ENCODE data around the gene RAB20. TPM values are rescaled to one million over a fixed set of nuclear protein-coding genes. Genes with fewer than 3 reads are reported as not detected.

RAB20 gene
- total RNA-seq, 1 experiment from 2014 or later = 1.7 TPM

DNA sequence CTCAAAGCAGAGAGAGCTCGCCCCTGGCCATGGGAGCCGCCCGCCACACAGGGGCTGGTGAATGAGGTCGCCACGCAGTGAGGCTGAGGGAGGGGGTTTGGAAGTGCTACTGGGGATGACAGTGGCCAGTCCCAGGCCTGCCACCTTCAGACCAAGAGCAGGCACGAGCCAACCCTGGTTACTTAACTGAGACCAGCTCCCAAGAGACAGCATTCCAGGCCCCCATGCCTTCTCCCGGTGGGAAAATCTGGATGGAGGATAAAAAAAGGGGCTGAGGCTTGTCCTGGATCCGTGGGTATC lies 43.3 kb downstream of the RAB20 start:
- Mint-ChIP-seq H3K36me3 (ENCODE audit: insufficient read depth, unreplicated experiment) (no peaks in the 10 kb centered on the region), H3K27me3 (ENCODE audit: insufficient read depth, unreplicated experiment) (no peaks in the 10 kb centered on the region), H3K4me3 (ENCODE audit: unreplicated experiment) (no peak overlapping the region), H3K9me3 (ENCODE audit: unreplicated experiment) (no peaks in the 10 kb centered on the region), H3K27ac (ENCODE audit: low read depth, unreplicated experiment) (no peak overlapping the region), H3K4me1 (ENCODE audit: insufficient read depth, unreplicated experiment) (peaks cover 5% of the 10 kb centered on the region)
- ChIA-PET CTCF (interaction anchor here (0.6 kb wide), 1 partner anchor 10 kb away, joined by 3 read pairs; no protein-coding TSS in a partner anchor), POLR2A (interaction anchor here (0.7 kb wide), 1 partner anchor 39 kb away, joined by 3 read pairs; no protein-coding TSS in a partner anchor)
- BruUV-seq (replicated peaks) = no TSS peak
- DNase-seq (ENCODE audit: unreplicated experiment) = no peak
- intact Hi-C loops (cut with micrococcal nuclease) = no loop called here
- TF ChIP-seq, protein P1, sequence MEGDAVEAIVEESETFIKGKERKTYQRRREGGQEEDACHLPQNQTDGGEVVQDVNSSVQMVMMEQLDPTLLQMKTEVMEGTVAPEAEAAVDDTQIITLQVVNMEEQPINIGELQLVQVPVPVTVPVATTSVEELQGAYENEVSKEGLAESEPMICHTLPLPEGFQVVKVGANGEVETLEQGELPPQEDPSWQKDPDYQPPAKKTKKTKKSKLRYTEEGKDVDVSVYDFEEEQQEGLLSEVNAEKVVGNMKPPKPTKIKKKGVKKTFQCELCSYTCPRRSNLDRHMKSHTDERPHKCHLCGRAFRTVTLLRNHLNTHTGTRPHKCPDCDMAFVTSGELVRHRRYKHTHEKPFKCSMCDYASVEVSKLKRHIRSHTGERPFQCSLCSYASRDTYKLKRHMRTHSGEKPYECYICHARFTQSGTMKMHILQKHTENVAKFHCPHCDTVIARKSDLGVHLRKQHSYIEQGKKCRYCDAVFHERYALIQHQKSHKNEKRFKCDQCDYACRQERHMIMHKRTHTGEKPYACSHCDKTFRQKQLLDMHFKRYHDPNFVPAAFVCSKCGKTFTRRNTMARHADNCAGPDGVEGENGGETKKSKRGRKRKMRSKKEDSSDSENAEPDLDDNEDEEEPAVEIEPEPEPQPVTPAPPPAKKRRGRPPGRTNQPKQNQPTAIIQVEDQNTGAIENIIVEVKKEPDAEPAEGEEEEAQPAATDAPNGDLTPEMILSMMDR (IDR thresholded peaks at IDR 0.05; ENCODE audit: unreplicated experiment) = no peak

DNA sequence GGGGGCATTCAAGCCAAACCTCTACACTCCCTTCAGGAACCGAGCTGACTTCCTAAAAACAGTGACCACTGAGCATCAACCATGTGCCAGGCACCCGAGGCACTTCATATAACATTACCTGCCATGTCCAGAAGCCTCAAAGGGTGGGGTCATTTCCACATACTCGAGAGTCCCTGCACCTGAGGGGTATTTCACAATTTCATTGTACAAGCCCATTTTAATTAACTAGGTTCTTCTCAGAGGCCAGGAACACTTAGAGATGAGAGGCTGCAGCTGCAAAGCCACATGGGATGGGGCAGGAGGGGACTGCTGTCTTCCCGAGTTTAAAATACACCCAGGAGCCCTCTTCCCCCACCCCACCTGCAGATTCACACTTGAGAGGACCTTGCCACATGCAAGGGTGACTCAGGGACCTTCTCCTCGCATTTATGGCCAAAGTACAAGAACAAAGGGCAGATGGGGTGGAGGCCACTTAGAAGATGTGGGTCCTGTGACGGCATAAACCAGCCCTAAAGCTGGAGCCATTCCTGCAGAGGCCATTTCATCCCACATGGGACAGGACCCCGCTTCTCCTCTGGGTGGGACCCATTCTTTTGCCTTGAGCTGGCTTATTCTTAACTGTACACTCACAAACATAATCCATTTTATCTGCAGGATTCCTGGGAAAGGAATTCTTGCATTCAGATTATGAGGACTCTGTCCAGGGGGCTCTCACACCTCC lies 43.9 kb downstream of the RAB20 start:
- Mint-ChIP-seq H3K4me1 (ENCODE audit: insufficient read depth, unreplicated experiment) (peaks cover 5% of the 10 kb centered on the region), H3K27me3 (ENCODE audit: insufficient read depth, unreplicated experiment) (no peaks in the 10 kb centered on the region), H3K36me3 (ENCODE audit: insufficient read depth, unreplicated experiment) (no peaks in the 10 kb centered on the region), H3K4me3 (ENCODE audit: unreplicated experiment) (no peak overlapping the region), H3K9me3 (ENCODE audit: unreplicated experiment) (no peaks in the 10 kb centered on the region), H3K27ac (ENCODE audit: low read depth, unreplicated experiment) (no peak overlapping the region)
- no TSS peak for BruUV-seq (replicated peaks)
- TF ChIP-seq, protein P1 (IDR thresholded peaks at IDR 0.05; ENCODE audit: unreplicated experiment) = no peak
- DNase-seq (ENCODE audit: unreplicated experiment) = peak; percentile 59
- intact Hi-C loops (cut with micrococcal nuclease) = no loop called here
- POLR2A ChIA-PET = interaction anchor here (0.7 kb wide), 1 partner anchor 39 kb away, joined by 3 read pairs; no protein-coding TSS in a partner anchor
- CTCF ChIA-PET = interaction anchor here (0.6 kb wide), 1 partner anchor 9 kb away, joined by 3 read pairs; no protein-coding TSS in a partner anchor

DNA sequence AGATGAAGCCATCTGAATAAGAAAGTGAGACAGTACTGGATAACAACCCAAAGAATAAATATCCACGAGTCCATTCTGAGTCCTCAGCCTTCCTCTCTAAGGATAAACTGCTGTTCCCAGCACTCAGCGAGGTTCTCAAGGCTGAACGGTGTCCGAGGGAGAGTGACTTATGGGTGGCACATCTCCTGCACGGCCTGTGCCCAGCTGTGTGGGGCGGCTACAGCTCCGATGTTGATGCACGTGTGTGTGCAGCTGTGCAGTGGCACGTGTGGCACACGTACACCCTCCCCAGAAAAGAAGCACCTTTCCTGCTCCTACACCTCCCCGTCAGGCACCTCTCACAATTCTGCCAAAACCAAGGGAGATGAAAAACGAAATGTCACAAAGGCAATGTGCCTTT lies 45.0 kb downstream of the RAB20 start:
- Mint-ChIP-seq H3K27ac (ENCODE audit: low read depth, unreplicated experiment) (no peak overlapping the region), H3K27me3 (ENCODE audit: insufficient read depth, unreplicated experiment) (no peaks in the 10 kb centered on the region), H3K4me1 (ENCODE audit: insufficient read depth, unreplicated experiment) (peaks cover 5% of the 10 kb centered on the region), H3K9me3 (ENCODE audit: unreplicated experiment) (no peaks in the 10 kb centered on the region), H3K4me3 (ENCODE audit: unreplicated experiment) (no peak overlapping the region), H3K36me3 (ENCODE audit: insufficient read depth, unreplicated experiment) (no peaks in the 10 kb centered on the region)
- intact Hi-C loops (cut with micrococcal nuclease) = no loop called here
- POLR2A ChIA-PET = no interaction called here
- CTCF ChIA-PET = interaction anchor here (0.7 kb wide), 1 partner anchor 11 kb away, joined by 3 read pairs; no protein-coding TSS in a partner anchor
- TF ChIP-seq, protein P1 (IDR thresholded peaks at IDR 0.05; ENCODE audit: unreplicated experiment) = no peak
- DNase-seq (ENCODE audit: unreplicated experiment) = no peak
- no TSS peak for BruUV-seq (replicated peaks)

DNA sequence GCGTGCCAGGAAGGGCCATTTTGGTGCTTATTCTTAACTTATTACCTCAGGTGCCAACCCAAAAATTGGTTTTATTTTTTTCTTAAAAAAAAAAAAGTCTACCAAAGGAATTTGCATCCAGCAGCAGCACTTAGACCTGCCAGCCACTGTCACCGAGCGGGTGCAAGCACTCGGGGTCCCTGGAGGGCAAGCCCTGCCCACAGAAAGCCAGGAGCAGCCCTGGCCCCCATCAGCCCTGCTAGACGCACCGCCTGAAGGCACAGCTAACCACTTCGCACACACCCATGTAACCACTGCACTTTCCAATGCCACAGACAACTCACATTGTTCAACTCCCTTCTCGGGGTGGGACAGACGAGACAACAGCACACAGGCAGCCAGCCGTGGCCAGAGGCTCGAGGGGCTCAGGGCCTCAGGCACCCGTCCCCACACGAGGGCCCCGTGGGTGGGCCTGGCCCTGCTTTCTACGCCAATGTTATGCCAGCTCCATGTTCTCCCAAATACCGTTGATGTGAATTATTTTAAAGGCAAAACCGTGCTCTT lies 49.3 kb downstream of the RAB20 start:
- H3K27me3 Mint-ChIP-seq (ENCODE audit: insufficient read depth, unreplicated experiment) = no peaks in the 10 kb centered on the region
- POLR2A ChIA-PET = no interaction called here
- H3K4me1 Mint-ChIP-seq (ENCODE audit: insufficient read depth, unreplicated experiment) = peaks cover 4% of the 10 kb centered on the region
- no peak overlapping the region for H3K4me3 Mint-ChIP-seq (ENCODE audit: unreplicated experiment)
- DNase-seq (ENCODE audit: unreplicated experiment) = no peak
- no peaks in the 10 kb centered on the region for H3K9me3 Mint-ChIP-seq (ENCODE audit: unreplicated experiment)
- H3K36me3 Mint-ChIP-seq (ENCODE audit: insufficient read depth, unreplicated experiment) = peaks cover 24% of the 10 kb centered on the region
- TF ChIP-seq, protein P1 (IDR thresholded peaks at IDR 0.05; ENCODE audit: unreplicated experiment) = no peak
- CTCF ChIA-PET = no interaction called here
- no peak overlapping the region for H3K27ac Mint-ChIP-seq (ENCODE audit: low read depth, unreplicated experiment)
- intact Hi-C loops (cut with micrococcal nuclease) = no loop called here
- BruUV-seq (replicated peaks) = TSS peak; percentile 92
